ENCODE measurements around the gene LYRM9.

DNA sequence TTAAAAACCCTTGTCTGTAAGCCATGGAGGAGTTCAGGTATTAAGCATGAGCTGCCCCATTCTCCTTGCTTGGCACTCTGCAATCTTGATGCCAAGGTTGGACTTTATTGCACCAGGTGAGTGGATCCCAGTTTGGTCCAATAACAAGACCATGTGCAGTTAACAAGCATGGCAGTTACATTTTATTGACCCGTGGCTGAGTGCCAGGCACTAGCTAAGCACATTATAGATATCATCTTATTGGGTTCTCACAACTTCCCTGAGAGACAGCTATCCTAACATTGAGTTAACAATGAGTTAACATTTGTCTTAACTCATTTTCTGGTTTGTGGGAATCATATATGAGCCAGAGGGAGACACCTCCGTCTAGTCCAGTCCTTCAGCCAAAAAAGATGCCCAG is 21.8 kb downstream of the LYRM9 start:
- TF ChIP-seq, protein P1, sequence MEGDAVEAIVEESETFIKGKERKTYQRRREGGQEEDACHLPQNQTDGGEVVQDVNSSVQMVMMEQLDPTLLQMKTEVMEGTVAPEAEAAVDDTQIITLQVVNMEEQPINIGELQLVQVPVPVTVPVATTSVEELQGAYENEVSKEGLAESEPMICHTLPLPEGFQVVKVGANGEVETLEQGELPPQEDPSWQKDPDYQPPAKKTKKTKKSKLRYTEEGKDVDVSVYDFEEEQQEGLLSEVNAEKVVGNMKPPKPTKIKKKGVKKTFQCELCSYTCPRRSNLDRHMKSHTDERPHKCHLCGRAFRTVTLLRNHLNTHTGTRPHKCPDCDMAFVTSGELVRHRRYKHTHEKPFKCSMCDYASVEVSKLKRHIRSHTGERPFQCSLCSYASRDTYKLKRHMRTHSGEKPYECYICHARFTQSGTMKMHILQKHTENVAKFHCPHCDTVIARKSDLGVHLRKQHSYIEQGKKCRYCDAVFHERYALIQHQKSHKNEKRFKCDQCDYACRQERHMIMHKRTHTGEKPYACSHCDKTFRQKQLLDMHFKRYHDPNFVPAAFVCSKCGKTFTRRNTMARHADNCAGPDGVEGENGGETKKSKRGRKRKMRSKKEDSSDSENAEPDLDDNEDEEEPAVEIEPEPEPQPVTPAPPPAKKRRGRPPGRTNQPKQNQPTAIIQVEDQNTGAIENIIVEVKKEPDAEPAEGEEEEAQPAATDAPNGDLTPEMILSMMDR (IDR thresholded peaks at IDR 0.05), result no peak
- TF ChIP-seq POLR2AphosphoS5 (IDR thresholded peaks at IDR 0.05), result no peak
- no peak for TF ChIP-seq POLR2A (IDR thresholded peaks at IDR 0.05; ENCODE audit: low read depth)
- no peak for TF ChIP-seq EP300 (IDR thresholded peaks at IDR 0.05)
